K562 (cell line): ENCODE measurements around the gene ZMAT2. TPM values are rescaled to one million over a fixed set of nuclear protein-coding genes. Genes with fewer than 3 reads are reported as not detected.
A peak's percentile ranks its signal among the peaks of the same experiment; 100 is the strongest.

ENCODE experiments used
- BHLHE40 ChIP-seq: IDR thresholded peaks from 2 replicates; pipeline ENCODE4 v1.6.1; 2011; ENCODE audit warnings: low read length, improper control_type of control experiment
- BRD4 ChIP-seq: fragments of 200-600 bp; sonication (generic); IDR thresholded peaks from 2 replicates; pipeline ENCODE4 v1.6.1; 2017; ENCODE audit warnings: inconsistent platforms
- CREB1 ChIP-seq, 2 experiments: sonication (generic) in 1 of 2; formaldehyde crosslinking in 1 of 2; IDR thresholded peaks; 2 replicates each; pipeline versions ENCODE4 v1.6.1 to v1.8.0; 2012 to 2022; ENCODE audit warnings: inconsistent platforms in 1 of 2, mild to moderate bottlenecking in 1 of 2, missing genetic modification reagents in 1 of 2, moderate library complexity in 1 of 2
- E2F4 ChIP-seq: sonication (generic); formaldehyde crosslinking; IDR thresholded peaks from 2 replicates; pipeline ENCODE4 v1.8.0; 2022; ENCODE audit warnings: mild to moderate bottlenecking, low read depth, missing genetic modification reagents
- ERF ChIP-seq: fragments of 450-650 bp; formaldehyde crosslinking; IDR thresholded peaks from 2 replicates; pipeline ENCODE4 v1.4.0; 2020; ENCODE audit warnings: mild to moderate bottlenecking, mixed read lengths
- HDAC6 ChIP-seq: IDR thresholded peaks from 2 replicates; pipeline ENCODE4 v1.6.1; 2012; ENCODE audit warnings: low read depth, mild to moderate bottlenecking, control low read depth, inconsistent platforms, low read length, moderate library complexity
- MCM7 ChIP-seq, 2 experiments: fragments of 450-650 bp; IDR thresholded peaks; 2 replicates each; pipeline ENCODE4 v1.6.1; 2016 to 2018
- NFIC ChIP-seq: fragments of 450-650 bp; IDR thresholded peaks from 2 replicates; pipeline ENCODE4 v1.6.1; 2017; ENCODE audit warnings: mild to moderate bottlenecking, inconsistent platforms
- NR1H2 ChIP-seq: sonication (generic); formaldehyde crosslinking; IDR thresholded peaks from 2 replicates; pipeline ENCODE4 v1.4.0; 2020; ENCODE audit warnings: mild to moderate bottlenecking, missing genetic modification reagents
- NR4A1 ChIP-seq, 2 experiments: fragments of 250-450 bp in 1 of 2; fragments of 450-650 bp in 1 of 2; sonication (Bioruptor Pico) in 1 of 2; IDR thresholded peaks; 2 replicates each; pipeline versions ENCODE4 v1.4.0 to v1.6.1; 2016 to 2020; ENCODE audit warnings: mild to moderate bottlenecking in 2 of 2, missing compliant biosample characterization in 1 of 2, missing genetic modification characterization in 1 of 2, moderate library complexity in 1 of 2
- PRMT5 ChIP-seq: sonication (generic); formaldehyde crosslinking; IDR thresholded peaks from 2 replicates; pipeline ENCODE4 v1.5.0; 2020; ENCODE audit warnings: missing genetic modification reagents
- RBM15 ChIP-seq: fragments of 200-400 bp; formaldehyde crosslinking; IDR thresholded peaks from 2 replicates; pipeline ENCODE4 v1.6.1; 2018; ENCODE audit warnings: mild to moderate bottlenecking, low read length, moderate library complexity; ENCODE audit not compliant: insufficient read depth
- SMARCC2 ChIP-seq: fragments of 450-650 bp; IDR thresholded peaks from 2 replicates; pipeline ENCODE4 v1.6.1; 2017; ENCODE audit warnings: antibody characterized with exemption, moderate library complexity, mild to moderate bottlenecking, low read depth
- TCFL5 ChIP-seq: fragments of 250-450 bp; sonication (Bioruptor Pico); conservative IDR thresholded peaks from 2 replicates; pipeline ENCODE4 v1.6.1; 2021; ENCODE audit warnings: mild to moderate bottlenecking, moderate library complexity, matching md5 sums
- TEAD4 ChIP-seq, 2 experiments: sonication (generic) in 1 of 2; formaldehyde crosslinking in 1 of 2; IDR thresholded peaks; 2 replicates each; pipeline versions ENCODE4 v1.6.1 to v1.8.0; 2012 to 2022; ENCODE audit warnings: borderline replicate concordance in 1 of 2, inconsistent platforms in 1 of 2, low read length in 1 of 2, mild to moderate bottlenecking in 1 of 2, missing genetic modification reagents in 1 of 2
- ZBTB9 ChIP-seq: fragments of 450-650 bp; formaldehyde crosslinking; IDR thresholded peaks from 2 replicates; pipeline ENCODE4 v1.4.0; 2020; ENCODE audit warnings: mild to moderate bottlenecking, moderate library complexity
- ZNF12 ChIP-seq: sonication (generic); formaldehyde crosslinking; IDR thresholded peaks from 2 replicates; pipeline ENCODE4 v1.4.0; 2020; ENCODE audit warnings: mild to moderate bottlenecking, missing genetic modification reagents
- ZNF124 ChIP-seq: sonication (generic); formaldehyde crosslinking; IDR thresholded peaks from 2 replicates; pipeline ENCODE4 v1.8.1; 2022; ENCODE audit warnings: missing genetic modification reagents
- ZNF140 ChIP-seq: fragments of 250-450 bp; sonication (Bioruptor Pico); IDR thresholded peaks from 2 replicates; pipeline ENCODE4 v1.8.0; 2021; ENCODE audit warnings: moderate library complexity, mild to moderate bottlenecking, inconsistent platforms
- ZNF561 ChIP-seq: fragments of 450-650 bp; formaldehyde crosslinking; conservative IDR thresholded peaks from 2 replicates; pipeline ENCODE4 v1.4.0; 2020; ENCODE audit warnings: mild to moderate bottlenecking, moderate library complexity
- ZNF785 ChIP-seq: fragments of 250-450 bp; sonication (Bioruptor Pico); IDR thresholded peaks from 2 replicates; pipeline ENCODE4 v1.4.0; 2020; ENCODE audit warnings: mild to moderate bottlenecking
- polyA plus RNA-seq, 8 experiments: library from polyadenylated mRNA; depleted of rRNA in 4 of 8; stranded (reverse) in 5 of 8; unstranded in 3 of 8; fragments of >200 nt; fragmentation: Nextera tagmentation in 2 of 8; fragmentation: Illumina TruSeq in 1 of 8; extraction: Ambion mirVana in 2 of 8; extraction: Trizol in 1 of 8; gene quantifications; 2 replicates each; pipeline versions ENCODE4 v1.2.1 to v1.2.3, GENCODE V29; 2011 to 2014; ENCODE audit warnings: inconsistent platforms in 1 of 8, missing spikeins in 1 of 8
- total RNA-seq, 7 experiments: library from RNA; depleted of rRNA in 6 of 7; stranded (reverse); fragments of >200 nt in 6 of 7; fragmentation: Illumina TruSeq in 2 of 7; extraction: Trizol in 2 of 7; gene quantifications; 2 replicates each; pipeline versions ENCODE4 v1.2.1 to v1.2.3, GENCODE V29; 2011 to 2021; ENCODE audit warnings: low replicate concordance in 1 of 7
- TF ChIP-seq, protein P1 (sequence below): fragments of 450-650 bp; formaldehyde crosslinking; IDR thresholded peaks from 2 replicates; pipeline ENCODE4 v1.4.0; 2020; ENCODE audit warnings: mild to moderate bottlenecking, mixed read lengths
- TF ChIP-seq, protein P2 (sequence below): sonication (generic); formaldehyde crosslinking; IDR thresholded peaks from 2 replicates; pipeline ENCODE4 v1.8.1; 2023; ENCODE audit warnings: mild to moderate bottlenecking, missing genetic modification reagents

The ZMAT2 gene
- total and polyA plus RNA-seq, 9 of the 15 experiments (the other 6 are each of a cell fraction or from before 2014, with no cell fraction given): 44.2 to 101 (median 69.2) TPM

DNA sequence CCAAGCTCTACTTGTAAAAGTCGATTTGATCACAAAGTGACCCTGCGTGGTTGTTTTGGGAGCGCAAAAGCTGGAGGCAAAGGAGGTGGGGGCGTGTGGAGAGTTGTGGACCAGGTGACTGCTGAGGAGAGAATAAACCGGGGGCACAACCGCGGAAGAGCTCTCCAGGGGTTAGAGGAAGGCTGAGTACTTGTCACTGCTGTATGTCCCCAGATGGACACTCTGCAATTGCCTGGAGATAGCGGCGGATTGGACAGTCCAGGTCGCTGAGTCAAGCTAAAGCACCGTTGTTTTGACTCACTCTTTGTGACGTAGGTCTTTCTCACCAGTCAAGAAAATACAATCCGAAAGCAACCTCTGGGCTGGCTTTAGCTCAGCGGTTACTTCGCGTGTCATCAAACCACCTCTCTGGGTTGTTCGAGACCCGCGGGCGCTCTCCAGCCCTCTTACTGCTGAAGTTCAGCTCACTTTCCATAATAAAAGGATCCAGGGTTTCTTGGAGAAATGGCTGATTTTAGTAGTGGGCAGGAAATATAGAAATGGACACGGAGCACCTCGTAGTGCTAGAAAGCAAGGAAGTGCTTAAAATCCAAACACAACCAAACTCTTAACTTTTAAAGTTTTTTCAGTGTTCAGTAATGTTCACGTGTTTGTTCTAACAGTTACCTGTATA is 25.7 kb downstream of the ZMAT2 start (continued):
- TF ChIP-seq, protein P1, sequence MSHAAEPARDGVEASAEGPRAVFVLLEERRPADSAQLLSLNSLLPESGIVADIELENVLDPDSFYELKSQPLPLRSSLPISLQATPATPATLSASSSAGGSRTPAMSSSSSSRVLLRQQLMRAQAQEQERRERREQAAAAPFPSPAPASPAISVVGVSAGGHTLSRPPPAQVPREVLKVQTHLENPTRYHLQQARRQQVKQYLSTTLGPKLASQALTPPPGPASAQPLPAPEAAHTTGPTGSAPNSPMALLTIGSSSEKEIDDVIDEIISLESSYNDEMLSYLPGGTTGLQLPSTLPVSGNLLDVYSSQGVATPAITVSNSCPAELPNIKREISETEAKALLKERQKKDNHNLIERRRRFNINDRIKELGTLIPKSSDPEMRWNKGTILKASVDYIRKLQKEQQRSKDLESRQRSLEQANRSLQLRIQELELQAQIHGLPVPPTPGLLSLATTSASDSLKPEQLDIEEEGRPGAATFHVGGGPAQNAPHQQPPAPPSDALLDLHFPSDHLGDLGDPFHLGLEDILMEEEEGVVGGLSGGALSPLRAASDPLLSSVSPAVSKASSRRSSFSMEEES: no peak
- TF ChIP-seq E2F4 (CRISPR knock-in tag): no peak
- TF ChIP-seq ERF (CRISPR knock-in tag): no peak
- TF ChIP-seq ZBTB9: no peak
- TF ChIP-seq, protein P2, sequence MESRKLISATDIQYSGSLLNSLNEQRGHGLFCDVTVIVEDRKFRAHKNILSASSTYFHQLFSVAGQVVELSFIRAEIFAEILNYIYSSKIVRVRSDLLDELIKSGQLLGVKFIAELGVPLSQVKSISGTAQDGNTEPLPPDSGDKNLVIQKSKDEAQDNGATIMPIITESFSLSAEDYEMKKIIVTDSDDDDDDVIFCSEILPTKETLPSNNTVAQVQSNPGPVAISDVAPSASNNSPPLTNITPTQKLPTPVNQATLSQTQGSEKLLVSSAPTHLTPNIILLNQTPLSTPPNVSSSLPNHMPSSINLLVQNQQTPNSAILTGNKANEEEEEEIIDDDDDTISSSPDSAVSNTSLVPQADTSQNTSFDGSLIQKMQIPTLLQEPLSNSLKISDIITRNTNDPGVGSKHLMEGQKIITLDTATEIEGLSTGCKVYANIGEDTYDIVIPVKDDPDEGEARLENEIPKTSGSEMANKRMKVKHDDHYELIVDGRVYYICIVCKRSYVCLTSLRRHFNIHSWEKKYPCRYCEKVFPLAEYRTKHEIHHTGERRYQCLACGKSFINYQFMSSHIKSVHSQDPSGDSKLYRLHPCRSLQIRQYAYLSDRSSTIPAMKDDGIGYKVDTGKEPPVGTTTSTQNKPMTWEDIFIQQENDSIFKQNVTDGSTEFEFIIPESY (CRISPR knock-in tag): peak; percentile 55; the same call in 1 of the 2 replicates
- TF ChIP-seq NFIC: peak; percentile 86
- no peak for TF ChIP-seq NR1H2 (CRISPR knock-in tag)
- TF ChIP-seq SMARCC2: peak; percentile 5; the same call in 1 of the 2 replicates
- peak; percentile 92 for TF ChIP-seq CREB1 (IDR thresholded peaks at IDR 0.05)
- peak; percentile 96 for TF ChIP-seq CREB1 (CRISPR knock-in tag; IDR thresholded peaks at IDR 0.05)
- TF ChIP-seq ZNF12: no peak
- TF ChIP-seq BHLHE40: peak; percentile 26; the same call in 1 of the 2 replicates
- no peak for TF ChIP-seq TCFL5 (CRISPR knock-in tag)
- TF ChIP-seq ZNF124 (CRISPR knock-in tag): no peak
- no peak for TF ChIP-seq RBM15
- peak; percentile 87 for TF ChIP-seq TEAD4 (IDR thresholded peaks at IDR 0.05; ENCODE audit: low read length)
- TF ChIP-seq TEAD4 (CRISPR knock-in tag; IDR thresholded peaks at IDR 0.05; ENCODE audit: borderline replicate concordance): no peak
- TF ChIP-seq NR4A1 (CRISPR knock-in tag; IDR thresholded peaks at IDR 0.05): no peak
- TF ChIP-seq NR4A1 (tag; IDR thresholded peaks at IDR 0.05): no peak
- TF ChIP-seq HDAC6: no peak
- TF ChIP-seq ZNF561 (CRISPR knock-in tag): no peak
- TF ChIP-seq MCM7 (IDR thresholded peaks at IDR 0.05): no peak
- no peak for TF ChIP-seq ZNF140 (CRISPR knock-in tag)
- TF ChIP-seq PRMT5 (CRISPR knock-in tag): no peak
- TF ChIP-seq BRD4: peak; percentile 91; the same call in 1 of the 2 replicates
- TF ChIP-seq ZNF785 (CRISPR knock-in tag): no peak
